Panc1 (cell line): ENCODE results near the gene HASPIN.

Source experiments
- POLR2AphosphoS5 ChIP-seq: IDR thresholded peaks from 2 replicates; pipeline ENCODE4 v1.6.1; 2012; ENCODE audit warnings: mild to moderate bottlenecking, low read depth, low read length, moderate library complexity
- SIN3A ChIP-seq: IDR thresholded peaks from 2 replicates; pipeline ENCODE4 v1.6.1; 2012; ENCODE audit warnings: low read depth, mild to moderate bottlenecking, low read length, moderate library complexity, borderline replicate concordance; ENCODE audit not compliant: insufficient read depth
- TCF7L2 ChIP-seq: IDR thresholded peaks from 2 replicates; pipeline ENCODE4 v1.6.1; 2011; ENCODE audit warnings: mild to moderate bottlenecking, low read depth, low read length, inconsistent platforms
- TF ChIP-seq, protein P1 (sequence below): fragments of 450-650 bp; IDR thresholded peaks from 2 replicates; pipeline ENCODE4 v1.5.1; 2017; ENCODE audit warnings: mild to moderate bottlenecking

DNA sequence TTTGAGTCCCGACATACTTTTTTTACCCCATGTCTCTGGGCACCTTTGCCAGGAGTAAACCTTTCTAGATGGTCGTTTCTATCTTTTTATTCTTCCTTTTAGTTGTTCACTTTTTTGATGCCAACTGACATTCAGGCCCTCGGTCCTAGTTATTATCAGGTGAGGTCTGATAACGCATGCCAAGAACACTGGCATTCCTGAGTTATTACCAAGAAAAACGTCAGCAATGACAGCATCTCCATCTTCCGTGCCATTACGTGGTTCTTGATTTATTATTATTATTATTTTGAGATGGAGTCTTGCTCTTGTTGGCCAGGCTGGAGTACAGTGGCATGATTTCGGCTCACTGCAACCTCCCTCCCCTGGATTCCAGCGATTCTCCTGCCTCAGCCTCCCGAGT, 21.4 kb downstream of the HASPIN start:
- TF ChIP-seq TCF7L2 (no peak), POLR2AphosphoS5 (no peak), SIN3A (no peak)
- TF ChIP-seq, protein P1, sequence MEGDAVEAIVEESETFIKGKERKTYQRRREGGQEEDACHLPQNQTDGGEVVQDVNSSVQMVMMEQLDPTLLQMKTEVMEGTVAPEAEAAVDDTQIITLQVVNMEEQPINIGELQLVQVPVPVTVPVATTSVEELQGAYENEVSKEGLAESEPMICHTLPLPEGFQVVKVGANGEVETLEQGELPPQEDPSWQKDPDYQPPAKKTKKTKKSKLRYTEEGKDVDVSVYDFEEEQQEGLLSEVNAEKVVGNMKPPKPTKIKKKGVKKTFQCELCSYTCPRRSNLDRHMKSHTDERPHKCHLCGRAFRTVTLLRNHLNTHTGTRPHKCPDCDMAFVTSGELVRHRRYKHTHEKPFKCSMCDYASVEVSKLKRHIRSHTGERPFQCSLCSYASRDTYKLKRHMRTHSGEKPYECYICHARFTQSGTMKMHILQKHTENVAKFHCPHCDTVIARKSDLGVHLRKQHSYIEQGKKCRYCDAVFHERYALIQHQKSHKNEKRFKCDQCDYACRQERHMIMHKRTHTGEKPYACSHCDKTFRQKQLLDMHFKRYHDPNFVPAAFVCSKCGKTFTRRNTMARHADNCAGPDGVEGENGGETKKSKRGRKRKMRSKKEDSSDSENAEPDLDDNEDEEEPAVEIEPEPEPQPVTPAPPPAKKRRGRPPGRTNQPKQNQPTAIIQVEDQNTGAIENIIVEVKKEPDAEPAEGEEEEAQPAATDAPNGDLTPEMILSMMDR, result no peak
